IPS-18c (cell line): Measurements from ENCODE around the gene PPP1R1B.

Experiments
- H3K4me3 ChIP-seq: 2 replicates; pipeline ENCODE4 v1.7.0; 2013; ENCODE audit warnings: low read depth, mild to moderate bottlenecking, low read length, moderate library complexity; ENCODE audit not compliant: insufficient read depth
- H3K9me3 ChIP-seq: one replicate; pipeline ENCODE4 v1.6.1; 2013; ENCODE audit warnings: mild to moderate bottlenecking, low read length, moderate library complexity; ENCODE audit not compliant: control insufficient read depth, insufficient read depth

Gene PPP1R1B

DNA sequence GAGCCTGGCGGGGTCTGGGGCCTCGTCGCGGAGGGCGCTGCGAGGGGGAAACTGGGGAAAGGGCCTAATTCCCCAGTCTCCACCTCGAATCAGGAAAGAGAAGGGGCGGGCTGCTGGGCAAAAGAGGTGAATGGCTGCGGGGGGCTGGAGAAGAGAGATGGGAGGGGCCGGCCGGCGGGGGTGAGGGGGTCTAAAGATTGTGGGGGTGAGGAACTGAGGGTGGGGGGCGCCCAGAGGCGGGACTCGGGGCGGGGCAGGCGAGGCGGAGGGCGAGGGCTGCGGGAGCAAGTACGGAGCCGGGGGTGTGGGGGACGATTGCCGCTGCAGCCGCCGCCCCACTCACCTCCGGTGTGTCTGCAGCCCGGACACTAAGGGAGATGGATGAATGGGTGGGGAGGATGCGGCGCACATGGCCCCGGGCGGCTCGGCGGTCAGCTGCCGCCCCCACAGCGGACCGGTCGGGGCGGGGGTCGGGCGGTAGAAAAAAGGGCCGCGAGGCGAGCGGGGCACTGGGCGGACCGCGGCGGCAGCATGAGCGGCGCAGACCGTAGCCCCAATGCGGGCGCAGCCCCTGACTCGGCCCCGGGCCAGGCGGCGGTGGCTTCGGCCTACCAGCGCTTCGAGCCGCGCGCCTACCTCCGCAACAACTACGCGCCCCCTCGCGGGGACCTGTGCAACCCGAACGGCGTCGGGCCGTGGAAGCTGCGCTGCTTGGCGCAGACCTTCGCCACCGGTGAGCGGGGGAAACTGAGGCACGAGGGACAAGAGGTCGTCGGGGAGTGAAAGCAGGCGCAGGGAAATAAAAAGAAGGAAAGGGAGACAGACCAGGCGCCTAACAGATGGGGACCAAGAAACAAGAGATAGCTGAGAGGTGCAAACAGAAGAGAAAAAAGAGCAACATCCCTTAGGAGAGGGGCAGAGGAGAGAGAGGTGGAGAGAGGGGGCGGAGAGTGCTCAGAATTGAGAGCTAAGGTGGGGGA, 41.5 kb downstream of the PPP1R1B start, which contains the start of gene PNMT:
Gene PNMT, plus strand, starts transcription at position 509 of the 980 bp plus-strand sequence. Its CDS starts 23 bp downstream, at position 532.
- peak within 1 kb of the TSS; percentile 55 for H3K4me3 ChIP-seq
- no peaks in the 10 kb centered on the region for H3K9me3 ChIP-seq

DNA sequence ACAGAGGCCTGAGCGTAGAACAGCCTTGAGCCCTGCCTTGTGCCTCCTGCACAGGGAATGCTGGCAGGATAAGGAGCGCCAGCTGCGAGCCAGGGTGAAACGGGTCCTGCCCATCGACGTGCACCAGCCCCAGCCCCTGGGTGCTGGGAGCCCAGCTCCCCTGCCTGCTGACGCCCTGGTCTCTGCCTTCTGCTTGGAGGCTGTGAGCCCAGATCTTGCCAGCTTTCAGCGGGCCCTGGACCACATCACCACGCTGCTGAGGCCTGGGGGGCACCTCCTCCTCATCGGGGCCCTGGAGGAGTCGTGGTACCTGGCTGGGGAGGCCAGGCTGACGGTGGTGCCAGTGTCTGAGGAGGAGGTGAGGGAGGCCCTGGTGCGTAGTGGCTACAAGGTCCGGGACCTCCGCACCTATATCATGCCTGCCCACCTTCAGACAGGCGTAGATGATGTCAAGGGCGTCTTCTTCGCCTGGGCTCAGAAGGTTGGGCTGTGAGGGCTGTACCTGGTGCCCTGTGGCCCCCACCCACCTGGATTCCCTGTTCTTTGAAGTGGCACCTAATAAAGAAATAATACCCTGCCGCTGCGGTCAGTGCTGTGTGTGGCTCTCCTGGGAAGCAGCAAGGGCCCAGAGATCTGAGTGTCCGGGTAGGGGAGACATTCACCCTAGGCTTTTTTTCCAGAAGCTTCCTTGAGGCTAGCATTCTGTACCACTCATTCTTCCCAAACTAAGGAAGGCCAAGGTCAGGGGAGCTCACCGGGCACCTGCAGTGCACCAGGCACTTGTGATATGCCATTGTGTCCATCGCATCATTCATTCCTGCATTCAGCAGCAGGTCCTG, 43.4 kb downstream of the PPP1R1B start:
- Histone ChIP-seq H3K9me3 (no peaks in the 10 kb centered on the region), H3K4me3 (no peak overlapping the region)

DNA sequence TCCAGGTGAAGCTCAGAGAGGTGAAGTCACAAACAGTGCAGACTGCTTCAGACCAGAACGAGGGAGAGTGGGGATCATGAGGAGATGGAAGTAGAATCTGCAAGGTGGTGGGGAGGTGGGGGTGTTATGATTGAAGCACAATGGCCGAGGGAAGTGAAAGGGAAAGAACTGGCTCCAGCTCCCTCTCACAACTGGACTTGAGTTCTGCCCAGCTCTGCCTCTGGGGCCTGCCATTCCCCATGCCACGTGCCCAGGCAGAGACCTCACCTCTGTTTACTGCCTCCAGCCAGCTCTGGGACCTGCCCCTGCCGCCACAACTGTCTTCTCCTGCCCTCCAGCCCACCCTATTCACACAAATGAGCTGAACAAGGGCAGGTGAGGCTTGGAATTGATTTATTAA, 44.0 kb downstream of the PPP1R1B start:
- Histone ChIP-seq H3K4me3 (no peak overlapping the region), H3K9me3 (no peaks in the 10 kb centered on the region)

DNA sequence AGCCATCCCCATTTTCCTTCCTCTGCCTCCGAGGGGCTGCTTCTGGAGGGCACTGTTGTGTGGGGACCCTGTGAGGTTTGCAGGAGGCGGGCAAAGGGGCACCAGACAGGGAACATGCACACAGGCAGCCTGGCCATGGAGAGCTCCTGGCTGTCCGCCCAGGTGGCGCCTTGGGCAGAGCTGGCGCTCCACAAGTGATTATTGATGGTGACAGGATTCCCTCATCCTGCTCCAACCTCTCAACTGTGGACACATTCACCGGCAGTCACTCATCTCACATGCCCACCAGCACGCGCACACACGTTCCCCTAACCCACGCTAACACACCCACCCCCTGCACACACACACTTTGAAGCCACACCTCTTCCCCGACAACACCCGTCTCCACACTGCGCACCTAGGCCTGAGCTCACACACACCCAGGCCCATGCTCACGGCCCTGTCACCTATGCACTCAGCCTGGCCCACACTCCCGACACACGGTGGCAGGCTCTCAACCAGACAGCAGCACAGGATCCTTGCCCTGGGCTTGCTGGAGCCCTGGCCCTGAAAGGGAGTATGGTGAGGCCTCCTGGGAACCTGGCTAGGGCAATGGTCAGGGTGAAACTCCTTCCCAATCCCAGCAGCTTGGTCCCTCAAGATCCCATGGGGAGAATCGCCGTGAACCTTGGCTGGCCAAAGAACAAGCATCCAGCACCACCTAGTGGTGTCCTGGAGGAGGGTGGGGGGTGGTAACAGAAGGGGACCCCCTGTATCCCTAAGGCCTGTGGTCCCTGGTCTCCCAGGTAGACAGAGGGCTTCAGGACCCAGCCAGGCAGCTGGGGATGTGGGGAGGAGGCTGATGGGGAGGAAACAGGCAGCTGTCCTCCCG, 45.1 kb downstream of the PPP1R1B start:
- no peaks in the 10 kb centered on the region for H3K9me3 ChIP-seq
- no peak overlapping the region for H3K4me3 ChIP-seq

DNA sequence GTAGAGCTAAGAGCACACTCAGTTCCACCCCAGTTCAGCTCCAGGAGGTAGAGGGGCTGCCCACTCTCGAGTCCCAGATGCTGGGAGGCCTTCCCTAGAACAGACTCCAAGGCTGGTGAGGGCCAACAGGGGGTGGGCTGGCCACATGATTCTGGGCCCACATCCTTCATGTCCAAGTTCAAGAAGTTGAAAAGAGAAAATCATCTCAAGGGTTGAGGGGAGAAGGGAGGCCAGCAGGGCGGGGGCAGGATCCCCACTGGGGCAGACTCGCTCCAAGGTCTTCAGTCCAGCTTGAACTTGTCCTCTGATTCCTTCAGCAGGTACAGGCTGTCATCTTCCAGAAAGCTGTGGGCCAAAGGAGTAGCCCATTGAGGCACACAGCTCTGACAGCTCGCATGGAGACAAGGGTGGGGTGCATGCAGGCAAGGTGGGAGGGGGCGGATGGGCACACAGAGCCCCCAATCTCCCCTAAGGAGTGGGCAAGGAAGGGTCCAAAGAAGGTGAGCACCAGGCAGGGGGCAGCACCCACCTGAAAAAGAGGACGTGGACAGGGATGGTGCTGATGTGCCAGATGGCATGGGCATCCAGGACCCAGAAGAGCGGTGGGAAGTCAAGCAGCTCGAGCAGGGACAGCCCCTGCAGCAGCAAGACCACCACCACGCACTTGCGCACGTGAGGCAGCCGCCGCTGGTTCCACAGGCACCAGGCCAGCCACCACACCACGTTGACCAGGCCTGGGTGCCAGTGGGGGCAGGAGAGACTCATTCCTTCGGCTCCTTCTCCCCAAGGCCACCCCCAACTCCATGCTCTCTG, 46.0 kb downstream of the PPP1R1B start:
- Histone ChIP-seq H3K4me3 (no peak overlapping the region), H3K9me3 (no peaks in the 10 kb centered on the region)

DNA sequence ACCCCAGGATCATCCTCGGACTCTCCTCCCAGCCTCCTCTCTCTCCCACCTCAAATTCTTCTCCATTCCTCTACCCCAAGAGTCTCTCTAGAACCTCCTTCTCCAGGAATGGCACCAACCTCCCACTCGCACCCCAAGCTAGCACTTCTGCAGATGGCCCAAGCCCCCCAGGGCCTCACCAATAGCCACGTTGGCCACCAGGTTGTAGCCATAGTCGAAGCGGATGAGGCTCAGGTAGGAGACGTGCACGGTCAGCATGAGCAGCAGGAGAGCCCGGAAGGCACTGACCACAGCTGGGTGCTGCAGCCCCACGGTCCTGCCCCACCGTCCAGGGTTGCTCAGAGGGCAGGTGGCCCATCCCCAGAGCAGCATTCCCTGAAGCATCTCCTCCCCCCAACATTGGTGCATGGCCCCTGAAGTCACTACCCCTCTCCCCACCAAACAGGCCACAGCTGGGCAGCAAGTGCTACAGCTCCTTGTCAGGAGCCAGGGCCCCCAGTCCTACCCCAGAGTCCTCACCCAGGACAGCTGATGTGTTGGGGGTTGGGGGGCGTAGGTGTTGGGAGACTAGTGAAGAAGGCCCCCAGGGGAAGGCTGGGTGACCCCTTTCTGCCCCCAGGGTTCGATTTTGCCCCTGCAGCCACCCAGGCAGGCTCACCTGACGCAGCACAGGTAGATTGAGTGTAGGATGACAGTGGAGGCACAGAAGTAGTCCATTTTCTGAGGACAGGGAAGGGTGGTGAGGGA, 46.8 kb downstream of the PPP1R1B start:
- Histone ChIP-seq H3K9me3 (no peaks in the 10 kb centered on the region), H3K4me3 (no peak overlapping the region)

DNA sequence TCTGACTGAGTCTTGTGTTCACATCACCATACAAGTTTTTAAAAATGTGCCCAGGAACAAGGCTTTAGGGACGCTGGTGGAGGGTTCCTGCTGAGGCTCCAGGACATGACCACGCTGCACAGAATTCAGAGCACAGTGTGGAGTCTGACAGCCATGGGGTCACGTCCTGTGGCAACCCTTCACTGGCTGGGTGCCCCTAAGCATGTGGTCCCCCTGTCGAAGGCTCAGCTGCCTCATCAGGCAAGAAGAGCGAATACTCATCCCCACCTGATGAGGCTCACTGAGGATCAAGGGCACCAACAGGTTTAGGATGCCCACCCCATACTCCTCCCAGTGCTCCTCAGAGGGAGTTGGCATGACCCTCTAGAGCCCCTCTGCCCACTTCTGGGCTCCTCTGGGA, 47.4 kb downstream of the PPP1R1B start:
- Histone ChIP-seq H3K4me3 (no peak overlapping the region; the same call in 1 of the 2 replicates), H3K9me3 (no peaks in the 10 kb centered on the region)

DNA sequence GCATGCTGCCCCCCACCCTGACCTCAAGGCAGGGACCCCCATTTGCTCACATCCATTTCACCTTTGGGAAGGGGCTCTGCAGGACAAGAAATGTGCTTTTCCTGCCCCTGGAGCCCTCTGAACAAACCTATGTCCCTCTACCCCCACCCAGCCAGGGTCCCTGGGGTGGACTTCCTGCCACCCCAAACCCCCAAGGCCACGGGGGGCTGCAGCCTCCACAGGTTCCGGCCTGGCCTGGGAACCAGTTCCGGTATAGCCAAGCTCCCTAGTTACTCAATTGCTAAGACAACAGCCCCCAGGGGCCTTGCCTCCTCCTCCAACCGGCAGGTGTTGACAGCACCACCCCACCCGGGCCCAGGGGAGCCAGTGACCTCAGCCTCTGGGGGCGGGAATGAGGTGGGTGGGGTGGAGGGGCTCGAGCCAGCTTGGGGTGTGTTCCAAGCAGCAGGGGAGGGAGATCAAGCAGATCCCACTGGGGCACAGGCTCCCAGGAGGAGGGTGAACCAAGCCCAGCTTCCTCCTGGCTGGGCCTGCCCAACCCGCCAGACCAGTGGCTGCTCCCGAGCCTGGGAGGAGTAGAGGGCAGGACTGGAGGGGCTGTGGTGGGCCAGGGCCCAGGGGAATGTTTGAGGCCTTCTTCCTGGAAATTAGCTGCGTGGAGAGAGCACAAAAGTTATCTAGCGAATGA, 48.1 kb downstream of the PPP1R1B start:
- Histone ChIP-seq H3K9me3 (no peaks in the 10 kb centered on the region), H3K4me3 (no peak overlapping the region)

DNA sequence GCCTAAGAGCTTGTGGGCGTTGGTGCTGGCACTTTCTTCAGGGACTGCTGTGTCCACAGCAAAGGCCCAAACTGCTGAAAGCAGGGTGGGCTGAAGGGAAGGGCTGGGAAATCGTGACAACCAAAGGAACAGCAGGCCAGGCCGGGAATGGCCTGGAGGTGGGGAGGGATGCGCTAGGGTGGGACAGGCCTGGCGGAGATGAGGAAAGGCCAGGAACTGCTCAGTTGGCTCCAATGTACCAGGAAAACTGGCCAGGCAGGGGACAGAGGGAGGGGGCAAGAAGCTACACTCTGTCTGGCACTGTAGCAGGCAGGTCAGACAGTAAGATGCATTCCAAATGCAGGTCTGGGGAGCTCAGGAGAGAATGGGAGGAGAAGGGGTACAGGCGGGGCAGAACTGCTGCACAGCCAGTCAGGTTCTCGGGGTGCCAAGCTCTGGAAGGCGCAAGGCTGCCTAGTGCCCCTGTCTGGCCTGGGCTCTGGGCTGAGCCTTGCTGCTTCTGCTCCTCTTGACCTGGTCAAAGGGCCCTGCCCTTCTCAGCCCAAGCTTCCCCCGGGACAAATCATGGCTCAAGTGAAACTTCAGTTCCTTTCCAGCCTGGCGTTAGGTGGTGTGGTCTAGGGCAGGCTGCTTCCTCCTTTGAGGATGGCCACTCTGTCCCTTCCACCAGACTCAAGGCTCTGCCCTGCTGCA, 48.8 kb downstream of the PPP1R1B start:
- no peak overlapping the region for H3K4me3 ChIP-seq
- H3K9me3 ChIP-seq, result no peaks in the 10 kb centered on the region

DNA sequence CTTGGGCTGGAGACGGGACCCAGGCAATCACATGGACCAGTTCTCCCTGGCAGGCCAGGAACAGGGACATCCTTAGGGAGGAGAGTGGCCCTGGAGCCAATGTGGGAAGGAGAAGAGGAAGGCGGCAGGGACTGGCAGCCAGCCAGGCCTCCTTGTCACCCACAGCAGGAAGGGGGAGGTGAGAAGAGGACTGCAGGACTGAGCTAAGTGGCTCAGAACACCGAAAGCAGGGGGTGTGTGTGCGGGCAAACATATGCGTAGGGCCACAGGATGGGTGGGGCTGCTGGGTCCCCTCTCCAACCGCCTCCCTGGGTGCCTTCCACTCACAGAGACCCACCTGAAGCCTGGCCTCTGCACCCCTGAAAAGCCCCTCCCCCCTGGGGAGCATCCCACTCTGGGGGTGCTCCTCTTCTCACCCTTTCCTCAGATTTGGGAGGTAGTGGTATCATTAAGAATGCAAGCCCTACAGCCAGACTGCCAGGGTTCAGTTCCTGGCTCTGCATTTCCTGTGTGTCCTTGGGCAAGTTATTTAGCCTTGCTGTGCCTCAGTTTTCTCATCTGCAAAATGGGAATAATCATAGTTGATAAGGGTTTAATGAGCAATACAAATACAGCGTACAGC, 49.6 kb downstream of the PPP1R1B start:
- H3K9me3 ChIP-seq, result no peaks in the 10 kb centered on the region
- no peak overlapping the region for H3K4me3 ChIP-seq

DNA sequence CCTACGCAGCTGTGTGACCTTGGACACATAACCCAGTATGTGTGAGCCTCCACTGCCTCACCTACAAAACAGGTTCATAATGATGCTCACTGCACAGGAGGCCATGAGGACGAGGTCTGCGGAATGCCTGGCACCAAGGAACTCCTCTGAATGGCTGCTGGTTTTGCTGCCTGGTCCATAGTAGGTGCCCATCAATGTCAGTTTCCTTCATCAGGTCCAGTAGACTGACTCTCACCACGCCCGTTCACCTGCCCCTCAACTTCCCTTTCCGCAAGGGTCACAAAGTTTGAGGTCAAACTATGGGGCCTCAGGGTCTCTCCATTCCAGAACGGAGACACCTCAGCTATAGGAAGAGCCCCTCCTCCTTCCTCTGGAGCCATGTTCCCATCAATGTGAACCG, 50.3 kb downstream of the PPP1R1B start:
- H3K4me3 ChIP-seq, result no peak overlapping the region
- no peaks in the 10 kb centered on the region for H3K9me3 ChIP-seq

DNA sequence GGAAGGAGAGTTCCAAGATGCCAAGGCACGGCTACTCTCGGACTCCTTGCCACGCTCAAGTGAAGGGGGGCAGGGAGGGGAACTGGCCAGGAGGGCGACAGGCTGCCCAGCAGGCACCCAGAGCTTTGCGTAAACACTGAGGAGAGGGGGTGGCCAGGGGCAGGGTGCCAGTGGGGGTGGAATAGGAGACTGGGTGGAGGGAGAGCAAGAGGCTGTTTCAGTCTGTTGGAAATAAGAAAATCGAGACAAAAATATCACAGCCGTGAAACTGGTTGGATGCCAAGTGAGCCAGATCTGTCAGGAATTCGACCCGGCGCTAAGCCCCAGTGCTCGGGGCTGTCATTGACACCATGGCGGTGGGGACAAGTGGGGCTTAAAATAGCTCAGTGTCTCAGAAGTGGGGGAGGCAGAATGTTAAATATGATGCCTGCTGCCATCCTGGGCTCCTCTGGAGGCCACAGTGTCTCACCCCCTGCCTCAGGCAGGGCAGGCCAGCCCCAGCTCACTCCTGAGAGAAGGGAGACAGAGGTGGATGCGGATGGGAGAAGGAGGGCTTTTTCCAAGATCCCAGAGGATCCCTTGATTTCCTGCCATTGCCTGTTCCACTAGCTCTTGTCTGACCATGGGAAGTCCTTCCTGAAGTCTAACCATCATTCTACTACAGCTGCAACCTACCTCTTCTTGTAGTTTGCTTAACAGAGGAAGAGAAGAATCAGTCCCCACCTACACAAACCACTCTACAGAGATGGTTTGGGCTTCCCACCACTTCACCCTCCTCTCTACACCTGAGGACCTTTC, 51.0 kb downstream of the PPP1R1B start:
- H3K9me3 ChIP-seq, result no peaks in the 10 kb centered on the region
- H3K4me3 ChIP-seq, result no peak overlapping the region

DNA sequence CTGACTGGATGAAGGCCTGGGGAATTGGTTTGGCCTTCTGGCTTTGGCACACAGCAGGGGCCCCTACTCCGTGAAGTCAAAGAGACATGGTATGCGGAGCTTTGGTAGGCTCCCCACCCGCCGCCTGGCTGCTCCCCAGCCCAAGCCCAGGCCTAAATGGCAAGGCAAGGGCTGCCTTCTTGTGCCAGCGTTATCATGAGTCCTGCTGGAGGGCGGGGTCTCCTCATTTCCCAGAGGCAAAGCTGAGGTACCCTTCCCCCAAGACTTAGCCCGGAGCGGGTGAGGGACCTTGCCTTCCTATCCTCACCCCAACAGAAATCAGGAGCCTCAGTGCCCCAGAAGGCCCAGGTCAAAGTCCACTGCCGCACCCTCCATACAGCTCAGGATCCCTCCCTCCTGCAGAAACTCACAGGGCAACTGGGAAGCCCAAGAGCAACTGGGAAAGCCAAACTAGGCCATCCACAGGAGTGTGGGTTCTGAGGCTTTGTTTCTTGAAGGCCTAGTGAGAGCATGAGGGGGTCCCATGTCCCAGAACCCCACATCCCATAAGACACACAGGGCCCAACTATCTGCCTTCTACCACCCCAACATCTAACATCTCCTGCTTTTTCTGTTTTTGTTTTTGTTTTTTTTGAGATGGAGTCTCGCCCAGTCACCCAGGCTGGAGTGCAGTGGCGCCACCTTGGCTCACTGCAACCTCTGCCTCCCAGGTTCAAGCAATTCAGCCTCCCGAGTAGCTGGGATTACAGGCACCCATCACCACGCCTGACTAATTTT, 51.8 kb downstream of the PPP1R1B start:
- H3K4me3 ChIP-seq, result no peak overlapping the region

More for the DNA sequence above, 51.8 kb downstream of the PPP1R1B start:
- H3K9me3 ChIP-seq, result no peaks in the 10 kb centered on the region
